SH-SY5Y (cell line): ENCODE results near the gene TCN2.

Experiments used
- GATA2 ChIP-seq: IDR thresholded peaks from 2 replicates; pipeline ENCODE4 v1.6.1; 2011; ENCODE audit warnings: mild to moderate bottlenecking, low read depth, low read length
- GATA3 ChIP-seq: IDR thresholded peaks from 2 replicates; pipeline ENCODE4 v1.6.1; 2011; ENCODE audit warnings: low read depth, mild to moderate bottlenecking, low read length, moderate library complexity

Gene TCN2

DNA sequence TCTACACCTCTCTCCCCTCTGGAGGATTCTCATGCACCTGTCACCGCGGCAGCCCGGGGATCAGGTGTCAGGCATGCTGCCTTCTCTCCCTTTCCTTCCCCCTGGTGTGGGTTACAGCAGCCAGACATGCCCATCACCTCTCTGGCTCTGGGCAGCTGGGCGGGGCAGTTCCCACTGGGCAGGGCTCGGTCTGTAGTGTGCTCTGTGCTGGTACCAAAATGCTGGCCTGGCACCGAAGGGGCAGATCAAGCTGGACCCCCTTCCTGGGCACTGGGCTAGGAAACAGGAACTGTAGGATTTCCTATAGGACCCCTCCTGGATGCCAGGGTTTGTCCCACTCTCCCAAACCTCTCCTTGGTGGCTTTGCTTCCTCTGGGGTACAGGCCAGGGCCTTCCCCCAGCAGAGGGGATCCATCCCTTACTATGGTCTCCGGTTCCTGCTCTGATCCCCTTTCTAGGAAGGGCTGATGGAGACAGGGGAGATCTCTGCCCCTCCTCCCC, 33.3 kb upstream of the TCN2 start:
- no peak for TF ChIP-seq GATA3
- TF ChIP-seq GATA2 = no peak

DNA sequence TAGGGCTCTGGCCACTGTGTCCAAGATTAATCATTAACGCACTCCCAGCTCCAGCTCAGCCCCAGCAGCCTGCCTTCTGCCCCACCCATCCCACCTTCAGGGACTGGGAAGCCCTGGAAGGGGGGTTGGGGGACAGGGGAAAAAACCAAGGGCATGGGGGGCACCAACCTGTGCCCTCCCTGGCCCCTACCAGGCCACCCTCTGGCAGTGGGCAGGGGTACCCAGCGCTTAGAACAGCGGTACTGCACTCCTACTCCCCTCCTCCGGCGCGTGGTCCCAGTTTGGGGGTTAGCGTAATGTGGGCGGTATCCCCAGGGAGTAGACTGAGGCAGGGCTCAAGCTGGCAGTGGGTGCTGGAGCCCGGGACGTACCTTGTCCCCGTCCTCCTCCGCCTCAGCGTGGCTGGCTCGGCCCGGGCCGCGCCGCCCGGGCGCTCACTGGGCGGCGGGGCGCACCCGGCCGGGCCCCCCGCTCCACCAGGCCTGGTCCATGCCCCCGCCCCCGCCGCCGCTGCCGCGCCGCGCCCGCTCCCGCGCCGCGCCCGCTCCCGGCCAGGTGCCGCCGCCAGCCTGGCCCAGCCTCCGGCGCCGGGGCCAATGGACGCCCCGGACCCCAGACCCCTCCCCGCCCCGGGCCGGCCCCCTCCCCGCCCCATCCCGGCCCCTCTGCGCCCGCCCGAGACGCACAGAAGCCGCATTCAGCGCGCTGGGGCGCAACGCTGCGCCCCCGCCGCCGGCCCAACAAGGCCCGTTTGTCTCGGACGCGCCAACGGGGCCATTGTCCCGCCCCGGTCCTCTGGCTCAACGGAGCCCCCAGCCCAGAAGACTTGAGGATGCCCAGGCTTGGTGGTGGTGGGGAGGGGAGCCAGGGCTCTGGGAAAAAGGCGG, 32.6 kb upstream of the TCN2 start, which contains the start of gene GAL3ST1:
Gene GAL3ST1 (minus strand): TSS at position 571 of the 887 bp plus-strand sequence. CDS start 17,273 bp downstream, outside the sequence.
- no peak for TF ChIP-seq GATA2
- TF ChIP-seq GATA3 = no peak

DNA sequence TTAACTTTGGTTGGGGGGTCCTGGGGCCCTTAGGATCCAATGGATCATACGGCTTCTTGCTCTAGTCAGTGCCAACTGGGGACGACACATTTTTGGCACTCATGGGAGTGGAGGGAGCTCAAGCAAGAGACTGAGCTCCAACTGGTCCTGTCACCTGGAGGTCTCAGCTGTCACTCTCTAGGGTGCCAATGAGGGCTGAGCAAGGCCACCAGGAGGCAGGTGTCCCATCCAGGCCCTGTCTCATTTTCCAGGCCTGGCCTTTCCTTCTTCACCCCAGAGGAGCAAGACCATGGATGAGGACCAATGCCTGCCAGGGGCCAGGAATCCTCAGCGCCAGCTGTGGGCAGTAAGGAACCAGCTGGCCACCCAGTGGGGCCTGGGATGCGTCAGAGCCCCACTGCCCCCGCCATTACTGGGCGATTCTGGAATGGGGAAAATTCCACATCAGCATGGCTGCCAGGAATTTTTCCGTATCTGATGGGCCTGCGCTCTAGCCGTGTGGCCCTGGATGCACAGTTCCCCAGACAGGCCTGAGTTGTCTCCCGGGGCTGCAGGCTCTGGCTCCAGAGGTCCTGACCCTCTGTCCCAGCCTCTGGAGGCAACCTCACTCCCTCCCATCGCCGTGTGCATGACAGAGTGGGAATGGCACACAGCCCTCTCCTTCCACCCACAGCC, 31.8 kb upstream of the TCN2 start:
- TF ChIP-seq GATA2 (peak; percentile 91), GATA3 (no peak)

DNA sequence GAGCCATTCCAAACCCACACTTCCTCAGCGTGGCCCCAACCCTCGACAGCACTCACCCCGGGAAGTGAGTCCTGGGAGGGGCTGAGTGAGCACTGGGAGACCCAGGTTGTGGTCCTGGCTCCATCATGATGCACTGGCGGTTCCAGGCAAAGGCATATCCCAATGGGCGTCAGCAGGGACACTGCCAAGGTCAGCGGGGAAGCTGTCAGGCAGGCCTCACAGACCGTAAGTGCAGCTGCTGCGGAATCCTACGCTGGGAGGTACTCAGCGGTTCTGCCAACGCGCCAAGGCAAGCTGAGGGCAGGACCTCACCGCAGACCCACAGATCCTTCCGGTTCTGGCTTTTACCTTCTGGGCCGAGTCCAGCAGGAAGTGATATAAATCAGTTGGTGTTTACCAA, 31.1 kb upstream of the TCN2 start:
- TF ChIP-seq GATA3 = no peak

DNA sequence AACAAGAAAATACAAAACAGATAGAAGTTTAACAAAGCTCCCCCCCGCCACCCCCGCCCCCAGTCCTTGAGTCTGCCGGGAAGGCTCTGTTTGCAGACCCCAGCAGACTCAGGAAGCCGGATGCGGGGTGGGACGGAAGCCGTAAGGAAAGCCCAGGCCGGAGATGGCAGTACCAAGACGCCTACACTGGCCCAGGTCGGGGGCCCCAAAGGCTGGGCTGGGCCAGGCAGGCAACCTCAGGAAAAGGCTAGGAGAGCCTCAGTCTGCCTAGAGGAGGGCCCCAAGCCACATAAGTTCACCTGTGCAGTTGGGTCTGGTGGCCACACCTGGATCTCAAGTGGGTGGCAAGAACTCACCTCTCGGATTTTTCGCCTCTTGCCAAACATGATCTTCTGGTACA, 28.5 kb upstream of the TCN2 start:
- TF ChIP-seq GATA2 = no peak
- TF ChIP-seq GATA3 = no peak

DNA sequence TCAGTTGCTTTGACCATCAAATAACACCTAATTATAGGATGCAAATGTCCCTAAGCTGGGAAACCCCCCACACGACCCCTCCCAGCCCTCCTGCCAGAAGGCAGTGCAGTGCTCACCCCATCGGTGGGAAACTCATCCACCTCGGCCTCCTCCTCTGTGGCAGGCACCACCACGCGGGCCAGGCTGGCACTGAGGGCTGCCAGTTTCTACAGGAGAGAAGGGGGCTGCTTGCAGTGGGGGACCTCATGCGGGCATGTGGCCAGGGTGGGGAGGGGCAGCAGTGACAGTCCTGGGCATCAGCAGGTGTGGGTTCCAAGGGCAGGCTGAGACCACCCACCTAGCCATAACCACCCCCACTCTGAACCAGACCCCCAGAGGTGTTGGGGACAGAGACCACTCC, 26.1 kb upstream of the TCN2 start:
- TF ChIP-seq GATA2 (no peak), GATA3 (no peak)

DNA sequence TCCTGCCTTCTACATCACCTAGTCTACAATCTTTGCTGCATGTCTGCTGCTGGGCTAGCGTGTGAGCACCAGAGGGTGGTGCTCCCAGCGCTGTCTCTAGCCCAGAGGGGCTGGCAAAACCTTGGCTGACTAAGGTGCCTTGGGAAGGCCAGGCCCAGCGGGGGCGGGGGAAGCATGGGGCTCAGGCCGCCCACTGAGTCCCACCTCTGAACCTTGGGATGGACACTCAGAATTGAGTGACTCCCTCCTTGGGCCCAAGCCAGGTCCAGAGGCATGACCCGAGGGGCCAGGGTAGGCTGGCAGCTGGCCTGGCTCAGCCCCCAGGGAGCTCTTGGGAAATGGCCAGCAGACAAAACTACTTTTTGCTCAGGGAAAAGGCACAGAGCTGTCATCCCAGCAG, 24.9 kb upstream of the TCN2 start:
- no peak for TF ChIP-seq GATA3
- no peak for TF ChIP-seq GATA2

DNA sequence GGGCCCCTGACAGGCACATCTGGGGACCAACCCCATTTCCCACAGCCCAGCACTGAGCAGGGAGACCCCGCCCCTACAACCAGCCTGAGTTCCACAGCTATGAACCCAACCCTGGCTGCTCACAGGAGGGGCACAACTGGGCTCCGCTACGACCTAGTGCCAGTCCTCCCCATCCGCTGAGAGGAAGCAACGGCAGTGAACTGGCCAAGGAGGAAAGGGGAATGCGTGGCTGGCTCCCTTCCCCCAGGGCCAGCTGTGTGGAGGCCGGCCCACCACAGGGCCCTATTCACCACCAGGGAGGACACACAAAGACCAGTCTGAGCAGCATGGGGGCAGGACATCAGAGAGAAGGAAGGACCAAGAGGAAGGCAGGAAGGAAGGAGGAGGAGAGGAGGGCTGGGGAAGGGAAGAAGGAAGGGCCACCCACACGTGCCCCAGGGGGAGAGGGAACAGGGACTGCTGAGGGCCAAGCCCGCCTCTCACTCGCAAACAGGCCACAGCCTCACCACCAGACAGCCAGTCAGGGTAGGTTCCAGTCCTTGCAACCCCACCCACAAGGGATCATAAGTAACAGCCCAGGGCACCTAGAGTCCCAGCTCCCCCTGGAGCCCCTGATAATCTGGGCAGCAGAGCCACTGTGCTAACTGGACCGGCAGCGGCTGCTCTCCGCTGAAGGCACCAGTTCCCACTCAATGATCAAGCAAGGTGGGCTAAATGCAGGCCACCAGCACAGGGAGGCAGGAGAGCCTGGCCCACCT, 24.0 kb upstream of the TCN2 start:
- TF ChIP-seq GATA3 (no peak), GATA2 (no peak)

DNA sequence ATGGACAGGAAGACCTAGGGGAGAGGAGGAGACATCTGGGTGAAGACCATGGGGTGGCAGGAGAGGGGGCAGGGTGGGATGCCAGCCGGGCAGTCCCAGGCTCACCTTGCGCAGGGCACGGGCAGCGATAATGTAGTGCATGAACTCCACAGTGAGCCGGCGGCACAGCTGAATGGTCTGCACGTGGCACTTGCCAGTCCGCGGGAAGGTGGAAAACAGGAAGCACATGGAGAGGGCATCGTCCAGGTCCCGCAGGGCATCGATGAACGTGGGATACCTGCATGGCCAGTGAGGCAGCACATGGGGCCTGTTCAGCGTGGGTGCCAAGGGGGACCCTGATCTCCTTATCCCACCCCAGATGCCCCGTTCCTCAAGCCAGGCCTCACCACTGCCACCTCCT, 22.5 kb upstream of the TCN2 start:
- TF ChIP-seq GATA2 (no peak), GATA3 (no peak)

DNA sequence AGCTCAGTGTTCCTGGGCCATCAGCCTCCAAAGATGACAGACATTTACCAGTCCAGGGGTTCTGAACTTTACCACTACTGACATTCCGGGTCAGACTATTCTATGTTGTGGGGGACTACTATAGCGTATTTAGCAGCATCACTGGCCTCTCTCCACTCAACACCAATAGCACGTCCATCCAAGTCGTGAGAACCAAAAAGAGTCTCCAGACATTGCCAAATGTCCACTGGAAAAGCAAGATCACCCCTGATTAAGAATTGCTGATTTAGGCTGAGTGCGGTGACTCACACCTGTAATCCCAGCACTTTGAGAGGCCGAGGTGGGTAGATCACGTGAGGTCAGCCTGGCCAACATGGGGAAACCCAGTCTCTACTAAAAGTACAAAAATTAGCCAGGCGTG, 20.6 kb upstream of the TCN2 start:
- no peak for TF ChIP-seq GATA3
- TF ChIP-seq GATA2 = no peak

DNA sequence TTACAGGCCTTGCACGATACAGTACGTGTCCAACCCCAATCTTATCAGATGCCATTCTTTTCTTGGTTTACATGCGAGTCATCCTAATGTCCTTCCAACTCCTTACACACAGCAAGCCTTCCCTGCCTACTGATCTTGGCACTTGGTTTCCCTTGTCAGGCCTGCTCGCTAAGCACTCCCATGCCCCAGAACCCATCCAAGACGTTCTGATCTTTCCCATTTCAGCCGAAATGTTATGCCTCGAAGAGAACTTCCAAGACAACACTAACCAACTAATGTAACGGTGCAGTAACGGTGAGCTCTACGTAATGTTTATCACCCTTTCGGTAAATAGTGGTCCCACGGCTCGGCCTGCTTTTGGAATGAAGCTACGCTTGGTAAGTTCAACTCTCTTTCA, 15.8 kb upstream of the TCN2 start:
- no peak for TF ChIP-seq GATA2
- no peak for TF ChIP-seq GATA3

DNA sequence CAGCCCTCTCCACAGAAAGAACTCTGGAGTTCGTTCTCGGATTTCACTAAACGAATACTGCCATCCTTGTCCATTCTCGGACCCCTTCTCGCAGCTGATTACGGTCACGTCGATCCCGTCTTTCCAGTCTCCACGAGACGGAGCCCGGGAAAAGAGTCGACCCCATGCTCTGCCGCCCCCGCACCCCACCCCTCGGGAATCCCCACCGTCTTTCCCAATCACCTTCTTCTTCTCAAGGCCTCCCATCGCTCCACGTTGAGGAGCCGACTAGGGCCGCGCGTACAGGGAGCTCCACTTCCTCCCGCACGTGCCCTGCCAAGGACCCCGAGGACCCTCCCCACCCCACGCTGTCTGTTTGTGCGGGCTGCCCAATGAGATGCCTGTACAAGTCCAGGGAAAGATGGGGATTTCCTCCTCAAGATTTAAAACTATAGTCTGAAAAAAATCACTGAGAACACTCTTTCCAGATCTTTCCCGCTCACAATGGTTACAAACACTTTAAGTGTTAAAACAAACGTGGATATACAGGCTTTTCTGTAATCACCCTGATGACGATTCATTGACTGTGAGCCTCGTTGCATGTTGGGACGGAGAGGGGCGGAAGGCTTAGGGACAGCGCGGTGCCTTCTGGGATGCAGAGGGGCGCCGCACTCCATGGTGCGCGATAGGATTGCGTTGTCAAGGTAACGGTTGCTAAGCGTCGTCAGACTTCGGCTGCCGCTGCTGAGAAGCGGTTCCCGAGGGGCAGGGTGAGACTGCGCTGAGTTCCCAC, 15.2 kb upstream of the TCN2 start, which contains the start of gene PES1:
Gene PES1 (minus strand): TSS at position 323 of the 772 bp plus-strand sequence. CDS start 77 bp downstream, at position 246.
- TF ChIP-seq GATA3 (no peak), GATA2 (peak; percentile 17; the same call in 1 of the 2 replicates)

DNA sequence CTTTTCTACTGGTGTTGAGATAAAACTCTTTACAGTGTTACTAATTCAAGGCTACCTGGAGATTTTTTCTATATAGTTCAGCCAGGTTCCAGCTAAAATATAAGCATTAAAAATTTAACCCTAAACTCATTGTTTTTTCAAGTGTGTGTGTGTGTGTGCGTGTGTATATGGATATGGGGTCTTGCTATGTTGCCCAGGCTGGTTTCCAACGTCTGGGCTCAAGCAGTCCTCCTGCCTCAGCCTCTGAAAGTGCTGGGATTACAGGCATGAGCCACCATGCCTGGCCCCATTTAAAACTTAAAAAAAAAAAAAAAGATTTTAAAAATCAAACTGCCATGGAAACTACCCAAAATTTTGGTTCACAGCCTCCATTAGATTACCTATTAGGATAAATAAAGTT, 10.8 kb upstream of the TCN2 start:
- TF ChIP-seq GATA3 (no peak), GATA2 (no peak)
